Measurements from ENCODE around the gene TTC9. TPM values are rescaled to one million over a fixed set of nuclear protein-coding genes. Genes with fewer than 3 reads are reported as not detected.
A peak's percentile ranks its signal among the peaks of the same experiment; 100 is the strongest.

Gene TTC9
- total and polyA plus RNA-seq, 3 donors from 2014 or later = 1.5 to 2.4 (median 2.4) TPM

GRCh38 chr14:70642303-70643235 lies 853 bp downstream of the TTC9 start:
- 6 to 24% methylated on average over 11 to 50 of the region's 51 CpGs for WGBS, 2 donors
- Histone ChIP-seq H3K27me3 (no peaks in the 10 kb centered on the region), H3K36me3 (ENCODE audit: low read depth, missing control alignments) (no peaks in the 10 kb centered on the region), H3K27ac (no peak overlapping the region), H3K4me1 (peaks cover 4% of the 10 kb centered on the region), H3K4me3 (peak overlapping the region; percentile 57 to 62), H3K9me3 (no peaks in the 10 kb centered on the region)
- TF ChIP-seq POLR2A (IDR thresholded peaks at IDR 0.05) = no peak
- TF ChIP-seq CTCF (IDR thresholded peaks at IDR 0.05) = no peak
- peak; percentile 22 for DNase-seq
- intact Hi-C loops (cut with DNase I; ENCODE audit: low total_unique reads) = no loop called here

GRCh38 chr14:70643967-70644366 lies 2.3 kb downstream of the TTC9 start:
- no peak overlapping the region for H3K4me3 ChIP-seq

GRCh38 chr14:70645892-70646291 lies 4.2 kb downstream of the TTC9 start:
- 84 to 85% methylated on average over 6 of the region's 6 CpGs for WGBS, 2 donors
- Histone ChIP-seq H3K4me3 (no peak overlapping the region), H3K9me3 (no peaks in the 10 kb centered on the region), H3K36me3 (ENCODE audit: low read depth, missing control alignments) (no peaks in the 10 kb centered on the region), H3K27ac (no peak overlapping the region), H3K27me3 (no peaks in the 10 kb centered on the region), H3K4me1 (peaks cover 4% of the 10 kb centered on the region)
- TF ChIP-seq POLR2A (IDR thresholded peaks at IDR 0.05) (no peak), CTCF (IDR thresholded peaks at IDR 0.05) (no peak)
- no peak for DNase-seq
- intact Hi-C loops (cut with DNase I; ENCODE audit: low total_unique reads) = no loop called here

More at GRCh38 chr14:70643967-70644366, 2.3 kb downstream of the TTC9 start:
- Histone ChIP-seq H3K36me3 (ENCODE audit: low read depth, missing control alignments) (no peaks in the 10 kb centered on the region), H3K27ac (no peak overlapping the region), H3K4me1 (peaks cover 4% of the 10 kb centered on the region), H3K9me3 (no peaks in the 10 kb centered on the region), H3K27me3 (no peaks in the 10 kb centered on the region)
- DNase-seq = no peak
- TF ChIP-seq POLR2A (IDR thresholded peaks at IDR 0.05) (no peak), CTCF (IDR thresholded peaks at IDR 0.05) (no peak)
- whole genome bisulfite sequencing, 2 donors = 65 to 71% methylated on average over 5 of the region's 5 CpGs
- intact Hi-C loops (cut with DNase I; ENCODE audit: low total_unique reads) = no loop called here

- Histone ChIP-seq H3K4me1 (peaks cover 4% of the 10 kb centered on the region), H3K4me3 (no peak overlapping the region), H3K27me3 (no peaks in the 10 kb centered on the region), H3K36me3 (ENCODE audit: low read depth, missing control alignments) (no peaks in the 10 kb centered on the region), H3K27ac (no peak overlapping the region), H3K9me3 (no peaks in the 10 kb centered on the region)
- 71 to 73% methylated on average over 2 of the region's 2 CpGs for WGBS, 2 donors
- TF ChIP-seq CTCF (IDR thresholded peaks at IDR 0.05) = no peak
- no peak for TF ChIP-seq POLR2A (IDR thresholded peaks at IDR 0.05)
- intact Hi-C loops (cut with DNase I; ENCODE audit: low total_unique reads) = no loop called here
- DNase-seq = no peak
Measured at GRCh38 chr14:70646705-70647104, 5.0 kb downstream of the TTC9 start.

All from testis (tissue), 3 donors.